Endothelial cell of umbilical vein (primary cell): Measurements from ENCODE around the gene GATAD1. TPM values are rescaled to one million over a fixed set of nuclear protein-coding genes. Genes with fewer than 3 reads are reported as not detected.

ENCODE experiments used
- BruUV-seq: library from RNA; stranded (reverse); fragments of 400-500 nt; replicated peaks from 2 replicates; lab custom pipeline; 2021; lab: Mats Ljungman, UMichigan
- CTCF ChIA-PET: fragments of 300-600, 350-600 bp; sonication (Branson Sonifier 250); formaldehyde crosslinking; loops from one replicate; lab custom pipeline; 2021; ENCODE audit warnings: antibody characterized with exemption, inconsistent platforms; lab: Charles Lee
- POLR2A ChIA-PET: fragments of 300-600, 350-600 bp; sonication (Branson Sonifier 250); formaldehyde crosslinking; loops from one replicate; lab custom pipeline; 2021; ENCODE audit warnings: antibody characterized with exemption, inconsistent platforms; lab: Charles Lee
- DNase-seq: peaks from one replicate; pipeline ENCODE4 v3.0.0-alpha.2; 2011; ENCODE audit warnings: low read depth, low spot score
- FAIRE-seq: peaks from 2 replicates; lab custom pipeline; 2011; peaks lifted over from hg19 to GRCh38; lab: Jason Lieb, UNC
- H2AFZ ChIP-seq: 2 replicates; pipeline ENCODE4 v1.6.0; 2012; ENCODE audit warnings: low read depth, low read length, control low read depth, inconsistent platforms
- H3K27ac ChIP-seq: 2 replicates; pipeline ENCODE4 v1.5.1; 2011; ENCODE audit warnings: low read depth, mild to moderate bottlenecking, control low read depth, low read length, moderate library complexity; ENCODE audit not compliant: insufficient read depth
- H3K27me3 ChIP-seq, 2 experiments: 2 replicates each; pipeline versions ENCODE4 v1.6.0 to v1.6.1; 2011; ENCODE audit warnings: low read length in 2 of 2, mixed read lengths in 1 of 2; ENCODE audit not compliant: control insufficient read depth in 2 of 2, insufficient read depth in 2 of 2
- H3K36me3 ChIP-seq, 2 experiments: 2 replicates in 1 of 2; 3 replicates in 1 of 2; pipeline ENCODE4 v1.5.1; 2011; ENCODE audit warnings: low read length in 2 of 2, mild to moderate bottlenecking in 1 of 2, moderate library complexity in 1 of 2; ENCODE audit not compliant: control insufficient read depth in 2 of 2, insufficient read depth in 2 of 2; ENCODE audit errors: extremely low read depth in 1 of 2
- H3K4me1 ChIP-seq: 3 replicates; pipeline ENCODE4 v1.5.1; 2011; ENCODE audit warnings: mild to moderate bottlenecking, low read length; ENCODE audit not compliant: control insufficient read depth, insufficient read depth; ENCODE audit errors: extremely low read depth
- H3K4me2 ChIP-seq: 2 replicates; pipeline ENCODE4 v1.6.1; 2011; ENCODE audit warnings: low read length, control low read depth, mixed read lengths; ENCODE audit not compliant: insufficient read depth
- H3K4me3 ChIP-seq, 3 experiments: fragments of 200-600 bp in 1 of 3; sonication (generic), shearing (Covaris generic) in 1 of 3; replicated peaks in 1 of 3; 2 replicates each; pipeline ENCODE4 v1.5.1; 2011 to 2016; ENCODE audit warnings: control low read depth in 3 of 3, low read length in 3 of 3, mild to moderate bottlenecking in 2 of 3, inconsistent platforms in 1 of 3, low read depth in 1 of 3, moderate library complexity in 1 of 3; ENCODE audit not compliant: insufficient read depth in 1 of 3
- H3K79me2 ChIP-seq: 2 replicates; pipeline ENCODE4 v1.6.0; 2012; ENCODE audit warnings: low read length, inconsistent platforms; ENCODE audit not compliant: control insufficient read depth, insufficient read depth
- H3K9ac ChIP-seq: replicated peaks from 2 replicates; pipeline ENCODE3; 2011; ENCODE audit warnings: low read length, control low read depth; ENCODE audit not compliant: insufficient read depth; ENCODE audit errors: extremely low read depth
- H3K9me1 ChIP-seq: replicated peaks from 3 replicates; pipeline ENCODE4 v1.6.0; 2011; ENCODE audit warnings: mild to moderate bottlenecking, low read length; ENCODE audit not compliant: control insufficient read depth, insufficient read depth; ENCODE audit errors: extremely low read depth
- H3K9me3 ChIP-seq: replicated peaks from 2 replicates; pipeline ENCODE4 v1.5.1; 2012; ENCODE audit warnings: low read length, inconsistent platforms; ENCODE audit not compliant: control insufficient read depth, insufficient read depth
- H4K20me1 ChIP-seq: replicated peaks from 2 replicates; pipeline ENCODE3; 2011; ENCODE audit warnings: mild to moderate bottlenecking, low read length; ENCODE audit not compliant: control insufficient read depth, insufficient read depth; ENCODE audit errors: extremely low read depth
- CTCF ChIP-seq, 2 donors: IDR thresholded peaks; 1 replicate in 1 of 2; 2 replicates in 1 of 2; pipeline ENCODE4 v1.5.1; 2011; ENCODE audit warnings: low read length in 2 of 2, mild to moderate bottlenecking in 2 of 2, moderate library complexity in 2 of 2, control low read depth in 1 of 2, inconsistent platforms in 1 of 2, low read depth in 1 of 2; ENCODE audit not compliant: insufficient read depth in 1 of 2; ENCODE audit errors: extremely low read depth in 1 of 2
- EZH2 ChIP-seq: IDR thresholded peaks from 2 replicates; pipeline ENCODE4 v1.6.1; 2012; ENCODE audit warnings: borderline replicate concordance, low read depth, mild to moderate bottlenecking, moderate library complexity, low read length, inconsistent platforms; ENCODE audit not compliant: severe bottlenecking
- FOS ChIP-seq: IDR thresholded peaks from 2 replicates; pipeline ENCODE4 v1.6.1; 2011; ENCODE audit warnings: mild to moderate bottlenecking, low read length, moderate library complexity, borderline replicate concordance; ENCODE audit not compliant: insufficient read depth
- GATA2 ChIP-seq: IDR thresholded peaks from 2 replicates; pipeline ENCODE4 v1.7.0; 2011; ENCODE audit warnings: low read depth, mild to moderate bottlenecking, moderate library complexity, mixed read lengths, low read length; ENCODE audit not compliant: insufficient read length, insufficient read depth
- JUN ChIP-seq: IDR thresholded peaks from 2 replicates; pipeline ENCODE4 v1.6.1; 2011; ENCODE audit warnings: borderline replicate concordance, low read depth; ENCODE audit not compliant: insufficient read length, insufficient read depth
- MAX ChIP-seq: IDR thresholded peaks from 2 replicates; pipeline ENCODE4 v1.6.1; 2011; ENCODE audit not compliant: insufficient read depth, insufficient read length
- MYC ChIP-seq: IDR thresholded peaks from one replicate; pipeline ENCODE4 v1.6.1; 2011; ENCODE audit warnings: mild to moderate bottlenecking, low read depth, low read length
- POLR2A ChIP-seq: IDR thresholded peaks from 2 replicates; pipeline ENCODE4 v1.6.1; 2012; ENCODE audit warnings: low read depth, mild to moderate bottlenecking, control low read depth, low read length
- POLR2AphosphoS5 ChIP-seq: IDR thresholded peaks from 2 replicates; pipeline ENCODE4 v1.6.1; 2012; ENCODE audit warnings: low read depth, mild to moderate bottlenecking, control low read depth, low read length, moderate library complexity; ENCODE audit not compliant: insufficient read depth
- dilution Hi-C: fragments of 300-500 bp; cut with MboI; formaldehyde crosslinking; loops from one replicate; pipeline ENCODE4 v1.15.0; 2019; ENCODE audit warnings: low sequenced_read_pairs; ENCODE audit not compliant: extremely low pct_ligation_motif_present
- intact Hi-C: fragments of 100-400 bp; cut with micrococcal nuclease; formaldehyde crosslinking; loops from one replicate; pipeline ENCODE4 v1.10.0; 2022
- polyA plus RNA-seq, 4 experiments: library from polyadenylated mRNA; depleted of rRNA in 3 of 4; stranded (reverse) in 3 of 4; unstranded in 1 of 4; fragments of >200 nt; gene quantifications; 2 replicates each; pipeline versions ENCODE4 v1.2.1 to v1.2.3, GENCODE V29; 2011 to 2012; ENCODE audit warnings: missing spikeins in 1 of 4
- total RNA-seq: library from RNA; stranded (reverse); gene quantifications from 2 replicates; pipeline ENCODE4 v1.2.3, GENCODE V29; 2021

The GATAD1 gene
- total and polyA plus RNA-seq, 2 donors (not counting 3 experiments of a cell fraction or from before 2014, with no cell fraction given), result 13.7 to 28.9 TPM

- no peak overlapping the region for H3K27ac ChIP-seq
- H3K4me1 ChIP-seq, result no peaks in the 10 kb centered on the region
- no peak for TF ChIP-seq EZH2
- no peak for TF ChIP-seq JUN
- no peak for TF ChIP-seq POLR2A
- TF ChIP-seq GATA2, result no peak
- no peak for TF ChIP-seq FOS
- TF ChIP-seq MAX, result no peak
- no peak for TF ChIP-seq POLR2AphosphoS5
- no peak for TF ChIP-seq CTCF (IDR thresholded peaks at IDR 0.05; ENCODE audit: extremely low read depth in 1 of 2, insufficient read depth in 1 of 2, low read depth in 1 of 2, low read length in 2 of 2)
- TF ChIP-seq MYC, result no peak
- no peak for DNase-seq
- H2AFZ ChIP-seq, result no peak overlapping the region
- no peaks in the 10 kb centered on the region for H3K9me1 ChIP-seq
- no peak overlapping the region for H3K4me3 ChIP-seq
- H4K20me1 ChIP-seq, result no peaks in the 10 kb centered on the region
- H3K79me2 ChIP-seq, result no peaks in the 10 kb centered on the region
- no peak overlapping the region for H3K4me2 ChIP-seq
- no TSS peak for BruUV-seq
- no peaks in the 10 kb centered on the region for H3K27me3 ChIP-seq
- no peaks in the 10 kb centered on the region for H3K9me3 ChIP-seq
- intact Hi-C loops (no loop called here), dilution Hi-C loops (no loop called here)
- FAIRE-seq, result no peak
- H3K9ac ChIP-seq, result no peak overlapping the region
- peaks cover 0 to under 1% of the 10 kb centered on the region in 2 experiments for H3K36me3 ChIP-seq
- POLR2A ChIA-PET, result no interaction called here
- CTCF ChIA-PET, result interaction anchor here (0.6 to 1.1 kb wide), 3 partner anchors 8 to 17 kb away, joined by 3 to 4 read pairs (median 3); no protein-coding TSS in a partner anchor
Measured at GRCh38 chr7:92506363-92506762, 59.1 kb downstream of the GATAD1 start.
